GM21529 (cell line): ENCODE measurements around the gene SNAP23.
"Not testable (repeated sequence)": the region's sequence is repeated elsewhere in the genome, so short reads cannot be mapped to it uniquely, and the experiment has no call there.

Experiments
- ATAC-seq: cut with Tn5 transposase; IDR thresholded peaks from one replicate; pipeline ENCODE4 v1.9.1; 2021; ENCODE audit not compliant: unreplicated experiment

The SNAP23 gene

DNA sequence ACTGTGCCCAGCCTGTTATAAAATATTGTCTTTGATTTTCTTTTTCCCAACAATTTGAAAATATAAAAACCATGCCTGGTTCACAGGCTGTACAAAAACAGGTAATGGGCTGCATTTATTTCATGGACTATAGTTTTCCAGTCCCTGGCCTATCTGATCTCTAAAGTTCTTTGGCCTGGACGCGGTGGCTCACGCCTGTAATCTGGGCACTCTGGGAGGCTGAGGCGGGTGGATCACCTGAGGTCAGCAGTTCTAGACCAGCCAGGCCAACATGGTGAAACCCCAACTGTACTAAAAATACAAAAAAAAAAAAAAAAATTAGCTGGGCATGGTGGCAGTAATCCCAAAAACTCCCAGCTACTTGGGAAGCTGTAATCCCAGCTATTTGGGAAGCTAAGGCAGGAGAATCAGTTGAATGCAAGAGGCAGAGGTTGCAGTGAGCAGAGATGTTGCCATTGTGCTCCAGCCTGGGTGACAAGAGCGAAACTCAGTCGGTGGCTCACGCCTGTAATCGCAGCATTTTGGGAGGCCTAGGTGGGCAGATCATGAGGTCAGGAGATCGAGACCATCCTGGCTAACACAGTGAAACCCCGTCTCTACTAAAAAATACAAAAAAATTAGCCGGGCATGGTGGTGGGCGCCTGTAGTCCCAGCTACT, 61.2 kb downstream of the SNAP23 start:
- not testable (repeated sequence) for ATAC-seq

DNA sequence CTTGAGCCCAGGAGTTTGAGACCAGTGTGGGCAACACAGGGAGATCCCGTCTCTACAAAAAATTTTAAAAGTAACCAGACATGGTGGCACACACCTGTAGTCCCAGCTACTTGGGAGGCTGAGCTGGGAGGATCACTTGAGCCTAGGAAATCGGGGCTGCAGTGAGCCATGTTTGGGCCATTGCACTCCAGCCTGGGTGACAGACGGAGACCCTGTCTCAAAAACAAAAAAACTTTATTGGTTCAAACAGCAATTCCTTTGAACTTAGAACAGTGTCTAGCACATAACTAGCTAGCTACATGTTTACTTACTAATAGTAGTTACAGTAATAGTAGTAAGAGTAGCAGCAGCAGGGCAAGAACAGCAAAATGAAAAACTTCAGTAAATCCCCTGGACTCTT, 63.3 kb downstream of the SNAP23 start:
- no peak for ATAC-seq

GRCh38 chr15:42575188-42576039, 80.0 kb downstream of the SNAP23 start, which contains the start of gene STARD9:
TSS of gene STARD9 (plus strand) at chr15:42575606. CDS start at chr15:42575716, 110 bp downstream.
- ATAC-seq, result peak; percentile 88

DNA sequence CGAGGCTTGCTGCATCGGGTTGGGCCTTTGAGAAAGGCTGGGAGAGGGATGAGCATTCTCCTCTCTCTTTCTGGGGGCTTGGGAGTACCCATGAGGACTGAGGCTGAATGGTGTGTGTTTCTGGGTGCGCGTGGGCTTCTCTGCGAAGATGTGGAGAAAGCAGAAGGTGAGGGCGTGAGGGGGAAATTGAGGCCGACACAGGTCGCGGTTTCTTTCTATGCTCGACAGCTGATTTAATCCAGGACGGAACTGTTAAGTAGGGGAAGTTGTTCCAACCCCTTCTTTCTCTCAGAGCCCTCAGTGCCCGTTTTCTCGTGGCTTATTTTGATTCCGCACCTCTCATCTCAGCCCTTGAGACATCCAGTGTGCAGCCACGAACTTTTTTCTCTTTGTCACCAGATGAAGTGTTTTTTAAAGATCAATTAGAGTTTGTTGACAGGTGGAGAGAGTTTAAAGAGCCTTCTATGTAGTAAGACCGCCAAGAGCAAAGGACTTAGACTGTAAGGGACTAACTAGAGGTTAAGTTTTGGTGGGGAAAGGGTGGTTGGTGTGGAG, 80.7 kb downstream of the SNAP23 start:
- no peak for ATAC-seq

DNA sequence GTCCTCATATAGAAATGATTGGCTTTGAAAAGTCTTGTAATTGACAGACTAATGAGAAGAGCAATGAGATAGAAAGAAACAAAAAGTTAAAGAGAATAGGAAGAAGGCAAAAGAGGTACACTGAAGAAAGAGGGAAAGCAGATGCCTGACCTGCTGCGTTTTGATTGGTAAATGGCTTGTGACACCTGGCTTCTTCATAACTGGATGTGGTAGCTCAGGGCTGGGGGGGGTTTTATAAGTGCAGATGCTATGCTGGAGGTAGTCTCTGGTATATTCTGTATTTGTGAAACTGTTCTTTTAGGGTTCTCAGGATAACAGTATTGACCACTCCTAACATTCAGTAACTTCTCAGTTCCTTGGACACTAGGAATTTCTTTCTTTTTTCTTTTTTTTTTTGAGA, 81.3 kb downstream of the SNAP23 start:
- no peak for ATAC-seq

GRCh38 chr15:42577514-42578031, 82.1 kb downstream of the SNAP23 start:
- ATAC-seq, result no peak

DNA sequence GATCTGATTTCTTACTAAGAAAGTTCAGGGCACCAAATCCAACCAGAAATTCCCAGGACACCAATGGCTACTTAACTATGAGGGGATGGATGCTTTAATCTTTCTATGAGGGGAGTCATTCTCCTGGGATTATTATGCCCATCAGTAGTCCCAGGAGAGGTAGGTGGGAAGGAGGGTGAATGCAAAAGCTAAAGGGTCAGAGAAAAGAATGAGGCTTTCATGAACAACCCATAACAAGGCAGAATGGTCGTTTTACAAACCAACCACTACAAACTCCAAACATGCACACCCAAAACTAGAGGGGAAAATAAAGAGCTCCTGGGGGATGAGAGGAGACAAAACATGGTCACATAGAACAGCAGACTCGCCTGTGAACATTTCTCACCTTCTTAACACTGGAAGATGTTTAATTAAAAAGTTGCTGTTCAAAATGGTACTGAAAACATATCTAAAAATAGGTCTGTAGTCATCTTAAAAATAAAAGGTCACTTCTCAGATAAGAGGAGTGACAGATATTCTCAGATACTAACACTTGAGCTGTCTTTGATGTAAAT, 83.6 kb downstream of the SNAP23 start:
- no peak for ATAC-seq

DNA sequence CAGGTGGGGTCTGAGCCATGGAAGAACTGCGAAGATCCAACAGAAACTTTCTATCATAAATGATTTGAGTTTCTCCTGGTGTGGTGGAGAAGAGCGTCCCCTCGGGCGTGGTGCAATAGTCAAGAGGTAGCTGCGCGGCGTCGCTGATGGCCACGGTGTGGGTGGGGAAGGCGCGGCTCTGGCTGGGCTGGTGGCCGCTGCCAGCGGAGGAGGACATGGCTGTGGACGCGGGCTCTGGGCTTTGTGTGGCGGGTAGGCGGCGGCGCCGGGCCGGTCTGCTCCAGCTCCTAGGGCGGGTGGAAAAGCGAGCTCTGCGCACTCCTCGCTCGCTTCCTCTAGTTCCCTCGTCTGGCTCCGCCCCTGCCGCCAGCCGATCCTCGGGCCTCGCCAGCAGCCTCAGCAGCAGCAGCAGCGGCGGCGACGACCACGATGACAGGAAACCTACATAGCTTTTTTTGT, 85.9 kb downstream of the SNAP23 start:
- peak; percentile 88 for ATAC-seq
